Measurements from ENCODE around the gene ASB12.
"Not testable (repeated sequence)": the region's sequence is repeated elsewhere in the genome, so short reads cannot be mapped to it uniquely, and the experiment has no call there.

ASB12 gene, protein sequence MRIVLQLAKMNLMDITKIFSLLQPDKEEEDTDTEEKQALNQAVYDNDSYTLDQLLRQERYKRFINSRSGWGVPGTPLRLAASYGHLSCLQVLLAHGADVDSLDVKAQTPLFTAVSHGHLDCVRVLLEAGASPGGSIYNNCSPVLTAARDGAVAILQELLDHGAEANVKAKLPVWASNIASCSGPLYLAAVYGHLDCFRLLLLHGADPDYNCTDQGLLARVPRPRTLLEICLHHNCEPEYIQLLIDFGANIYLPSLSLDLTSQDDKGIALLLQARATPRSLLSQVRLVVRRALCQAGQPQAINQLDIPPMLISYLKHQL

DNA sequence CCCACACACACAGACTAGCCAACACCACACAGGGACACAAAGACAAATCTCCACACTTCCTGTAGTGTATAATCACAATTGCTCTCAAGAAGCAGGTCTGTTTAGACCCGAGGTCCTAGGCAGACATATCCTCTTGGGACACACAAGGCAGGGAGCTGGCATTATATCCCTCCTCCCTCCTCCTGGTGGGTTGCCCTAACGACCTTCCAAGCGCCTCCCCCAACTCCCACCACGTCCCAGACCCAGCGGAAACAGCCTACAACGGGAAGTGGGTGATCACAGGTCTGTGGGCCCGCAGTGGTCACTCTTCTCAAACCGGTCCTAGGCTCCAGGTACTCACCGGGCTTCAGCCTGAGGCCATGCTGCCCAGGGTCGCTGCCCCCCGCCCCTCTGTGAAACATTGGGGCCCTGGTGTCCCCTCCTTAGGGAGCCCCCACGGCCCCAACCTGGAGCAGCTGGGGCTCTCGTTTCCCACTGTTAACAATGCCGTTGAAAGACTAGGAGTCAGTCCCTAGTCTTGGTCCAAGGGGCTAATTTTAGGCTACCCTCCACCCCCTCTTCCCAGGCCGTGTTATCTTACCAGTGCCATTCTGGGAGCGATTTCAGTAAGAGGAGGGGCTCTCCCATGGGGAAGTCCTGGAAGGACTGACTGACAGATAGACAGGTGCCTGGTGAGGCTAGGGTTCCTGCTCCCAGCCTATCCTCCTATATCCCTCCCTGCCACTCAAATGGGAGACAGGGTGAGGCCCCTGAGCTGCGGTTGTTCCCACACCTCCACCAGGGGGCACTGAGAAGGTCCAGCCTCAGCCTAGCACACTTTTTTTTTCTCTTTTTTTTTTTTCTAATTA, at the start of gene ASB12:
Gene ASB12, minus strand, starts transcription at position 485 of the 848 bp plus-strand sequence. CDS start 4,957 bp downstream, outside the sequence.
- no peak for DNase-seq (ENCODE audit: low spot score)

DNA sequence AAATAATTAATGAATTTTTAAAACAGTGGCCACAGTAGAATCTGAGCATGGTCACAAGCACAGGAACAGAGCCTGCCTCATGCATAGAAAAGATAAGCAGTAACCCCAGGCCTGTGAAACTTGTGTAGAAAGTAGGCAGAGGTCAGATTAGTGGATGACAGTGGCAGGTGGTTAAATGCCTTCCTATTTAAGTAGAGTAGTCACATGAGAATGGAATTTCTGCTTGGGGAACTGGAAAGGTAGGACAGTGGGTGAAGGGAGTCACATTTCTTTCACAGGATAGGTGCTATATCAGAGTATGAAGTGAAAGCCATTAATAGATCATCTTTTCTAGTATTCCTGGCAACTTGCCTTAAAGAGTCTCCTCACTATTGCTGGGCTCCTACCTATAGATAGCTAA, 34.9 kb upstream of the ASB12 start:
- DNase-seq (ENCODE audit: low spot score) = no peak

DNA sequence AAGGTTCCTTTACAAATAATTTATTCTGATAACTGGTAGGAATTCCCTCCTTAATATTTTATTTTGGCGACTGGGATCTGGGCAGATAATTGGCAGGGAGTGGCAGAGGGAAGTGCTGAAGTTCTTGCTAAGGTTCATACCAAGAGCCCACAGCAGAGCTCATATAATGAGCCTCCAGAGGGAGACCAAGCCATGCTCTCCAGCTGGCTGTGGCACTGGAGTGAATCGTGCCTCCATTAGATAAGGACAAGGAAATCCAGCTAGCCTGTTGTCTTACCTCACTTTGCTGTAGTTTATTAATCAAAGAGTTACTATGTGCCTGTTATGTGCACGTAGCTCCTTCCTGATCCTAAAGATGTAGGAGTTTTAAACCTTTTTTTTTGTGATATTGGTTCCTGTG, 1.3 kb downstream of the ASB12 start:
- no peak for DNase-seq (ENCODE audit: low spot score)

DNA sequence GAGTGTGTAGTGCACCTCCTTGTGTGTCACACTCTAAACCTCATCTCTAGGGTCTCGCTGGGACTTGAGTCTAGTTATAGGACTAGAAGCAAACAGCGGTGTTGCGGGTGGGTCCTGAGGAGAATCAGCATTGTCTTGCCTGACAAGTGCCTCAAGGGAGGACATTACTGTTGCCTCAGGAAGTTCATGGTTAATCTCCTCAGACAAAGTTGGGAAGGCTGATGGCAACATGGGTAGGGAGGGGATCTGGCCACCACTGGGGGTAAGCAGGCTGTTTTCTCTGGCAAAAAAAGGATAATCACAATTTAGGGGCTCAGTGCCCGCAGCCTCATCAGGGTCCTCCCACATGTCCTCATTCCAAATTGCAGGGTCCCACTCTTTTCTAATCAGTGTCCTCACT, 12.4 kb downstream of the ASB12 start:
- DNase-seq (ENCODE audit: low spot score) = no peak

DNA sequence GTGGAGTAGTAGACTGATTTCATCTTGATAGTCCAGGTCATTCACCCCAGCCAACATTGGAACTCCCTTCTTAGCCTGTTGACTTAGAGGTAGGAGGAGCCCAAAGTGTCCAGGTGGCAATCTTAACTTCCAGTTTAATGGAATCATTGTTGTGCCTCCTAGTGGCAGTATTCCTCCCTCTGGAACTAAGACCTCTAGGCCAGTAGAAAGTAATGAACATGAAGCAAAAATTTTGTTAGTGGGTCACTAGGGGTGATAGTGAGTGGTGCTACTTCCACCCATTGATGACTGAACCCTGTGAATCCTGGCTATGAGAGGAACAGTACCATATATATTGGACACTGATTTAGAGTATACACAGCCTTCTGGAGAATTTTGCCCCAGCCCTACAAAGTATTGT, 16.4 kb downstream of the ASB12 start:
- not testable (repeated sequence) for DNase-seq (ENCODE audit: low spot score)

DNA sequence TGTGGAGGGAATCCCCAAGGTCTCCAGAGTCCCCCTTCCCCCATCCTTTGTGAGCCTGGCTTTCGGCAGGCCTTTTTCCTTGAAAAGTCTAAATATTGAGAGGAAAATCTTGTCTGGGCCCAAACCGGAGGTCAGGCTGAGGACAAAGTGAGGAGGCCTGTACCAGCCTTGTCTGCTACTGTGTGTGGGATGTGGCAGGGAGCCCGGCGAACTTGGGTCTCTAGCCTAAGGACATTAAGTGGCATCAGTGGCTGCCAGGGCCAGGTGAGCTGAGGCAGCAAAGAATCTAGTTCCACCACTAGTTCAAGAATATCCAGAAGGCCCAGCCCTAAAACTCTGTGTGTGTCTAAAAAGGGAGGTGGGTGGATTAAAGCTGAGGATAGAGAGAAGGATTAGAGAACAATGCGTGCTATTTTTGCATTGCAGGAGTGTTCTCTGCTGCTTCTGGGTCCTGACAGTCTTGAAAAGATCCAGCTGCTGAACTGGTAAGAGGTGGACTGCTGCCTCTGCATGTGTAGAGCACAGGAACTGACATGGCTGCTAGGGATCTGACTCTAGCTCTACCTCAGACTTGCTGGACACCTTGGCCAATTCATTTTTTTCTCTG, 23.7 kb downstream of the ASB12 start:
- DNase-seq (ENCODE audit: low spot score) = no peak

GRCh38 chrX:64205735-64206501, 24.5 kb downstream of the ASB12 start:
- DNase-seq (ENCODE audit: low spot score) = peak; percentile 79

DNA sequence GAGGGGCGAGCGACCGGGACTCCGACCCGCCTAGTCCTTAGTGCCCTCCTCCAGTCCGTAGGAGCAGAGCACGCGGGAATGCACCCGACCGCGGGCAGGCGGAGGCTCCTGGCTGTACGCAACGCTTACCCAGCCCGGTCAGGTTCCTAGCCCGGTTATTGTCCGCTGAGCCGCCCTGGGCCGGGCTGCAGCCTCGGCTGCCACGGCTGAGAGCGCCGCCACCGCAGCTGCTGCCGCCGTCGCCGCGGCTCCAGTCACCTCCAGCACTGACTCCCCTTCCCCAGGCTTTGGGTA, 25.0 kb downstream of the ASB12 start, which contains the start of gene AMER1:
Gene AMER1, minus strand, starts transcription at position 268 of the 294 bp plus-strand sequence. CDS start 12,422 bp downstream, outside the sequence.
- no peak for DNase-seq (ENCODE audit: low spot score)

- DNase-seq (ENCODE audit: low spot score) = peak; percentile 1
Observed at GRCh38 chrX:64204701-64205440, 25.5 kb downstream of the ASB12 start.

- DNase-seq (ENCODE audit: low spot score) = no peak
Observed at GRCh38 chrX:64204252-64204651, 26.2 kb downstream of the ASB12 start.

DNA sequence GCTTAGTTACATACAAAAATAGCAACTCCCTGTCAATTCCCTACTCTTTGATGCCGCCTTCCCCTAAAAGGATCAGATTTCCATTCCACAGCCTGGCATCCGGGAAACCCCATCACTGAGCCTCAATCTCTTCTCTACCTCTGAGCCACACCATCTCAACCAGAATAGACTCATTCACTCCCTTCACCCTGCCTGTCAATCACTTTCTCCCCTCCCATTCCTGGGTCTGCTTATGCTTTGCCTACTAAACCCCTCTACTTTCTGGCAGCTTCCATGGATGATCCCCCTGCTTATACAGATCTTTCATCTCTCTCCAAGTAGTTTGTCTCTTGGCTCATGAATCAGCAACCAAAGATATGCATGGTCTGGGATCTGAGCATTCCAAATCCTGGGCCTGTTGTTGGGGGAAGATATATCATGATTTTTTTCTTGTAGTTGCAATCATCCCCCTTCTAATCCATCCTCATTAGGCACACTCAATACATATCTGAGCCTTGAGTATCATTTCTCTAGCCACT, 27.5 kb downstream of the ASB12 start:
- DNase-seq (ENCODE audit: low spot score) = no peak

- DNase-seq (ENCODE audit: low spot score) = no peak
Observed at GRCh38 chrX:64198036-64198435, 32.4 kb downstream of the ASB12 start.

GRCh38 chrX:64196606-64197005, 33.8 kb downstream of the ASB12 start:
- DNase-seq (ENCODE audit: low spot score) = no peak

- no peak for DNase-seq (ENCODE audit: low spot score)
Observed at GRCh38 chrX:64195862-64196261, 34.5 kb downstream of the ASB12 start.

DNA sequence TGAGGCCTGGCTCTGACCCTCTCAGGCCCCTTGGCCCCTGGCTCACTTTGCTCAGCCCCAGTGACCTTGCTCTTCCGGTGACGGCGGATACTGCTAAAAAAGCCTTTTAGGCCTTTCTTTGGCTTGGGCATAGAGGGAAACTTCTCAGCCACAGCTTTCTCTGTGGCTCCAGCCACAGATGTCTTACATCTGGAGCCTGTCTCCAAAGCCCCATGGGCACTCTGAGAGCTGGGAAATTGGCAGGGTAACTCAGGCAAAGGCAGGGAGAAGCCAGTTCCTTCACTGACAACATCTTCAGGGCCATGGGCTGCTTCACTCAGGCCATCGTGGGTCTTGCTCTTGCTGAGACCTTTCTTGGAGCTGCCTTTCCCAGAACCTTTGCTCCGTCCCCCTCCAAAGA, 37.7 kb downstream of the ASB12 start:
- DNase-seq (ENCODE audit: low spot score) = no peak

DNA sequence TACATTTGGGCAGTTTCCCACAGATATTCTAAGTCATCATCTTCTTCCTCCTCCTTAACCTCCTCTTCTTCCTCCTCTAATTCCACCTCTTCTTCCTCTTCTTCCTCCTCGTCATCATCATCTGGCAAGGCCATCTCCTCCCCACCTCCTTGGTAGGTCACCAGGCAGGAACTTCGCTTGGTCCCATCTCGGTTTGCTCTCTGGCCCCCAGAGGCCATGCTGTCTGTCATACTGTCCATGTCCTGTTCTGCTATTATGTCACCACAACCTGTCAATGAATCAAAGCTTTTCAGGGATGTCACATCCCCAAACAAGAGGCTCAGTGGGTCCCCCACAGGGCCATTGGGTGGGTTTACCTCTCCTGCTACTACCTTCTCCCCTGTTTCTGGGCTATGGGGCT, 38.4 kb downstream of the ASB12 start:
- DNase-seq (ENCODE audit: low spot score) = no peak

DNA sequence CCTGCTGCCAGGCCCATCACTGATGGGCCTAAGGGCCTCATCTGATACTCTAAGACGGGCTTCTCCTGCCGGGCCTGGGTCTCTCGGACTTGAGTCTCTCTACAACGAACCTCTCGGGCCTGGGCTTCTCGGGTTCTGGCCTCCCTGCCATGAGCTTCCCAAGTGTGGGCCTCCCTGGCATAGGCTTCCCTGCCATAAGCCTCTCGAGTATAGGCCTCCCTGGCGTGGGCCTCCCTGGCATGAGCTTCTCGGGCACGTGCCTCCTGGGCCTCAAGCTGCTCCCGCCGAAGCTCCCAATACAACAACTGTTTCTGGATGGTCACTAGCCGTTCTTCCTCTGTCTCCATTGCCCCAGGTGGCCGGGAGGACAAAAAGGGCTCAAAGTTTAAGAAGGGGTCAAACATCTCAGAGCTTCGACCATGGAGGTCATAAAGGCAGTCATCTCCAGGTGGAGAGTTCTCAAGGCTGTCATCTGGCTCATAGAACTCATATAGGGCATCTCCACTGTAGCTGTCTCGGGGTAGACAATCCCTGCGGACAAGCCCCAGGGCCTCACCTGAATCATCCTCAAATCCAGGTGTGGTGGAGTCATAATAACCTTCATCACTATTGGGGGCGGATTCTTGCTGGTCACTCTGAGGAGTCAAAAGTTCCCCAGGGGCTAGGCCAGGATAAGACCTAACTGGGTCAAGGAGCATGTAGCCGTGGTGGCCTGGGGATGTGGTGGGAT, 39.0 kb downstream of the ASB12 start:
- no peak for DNase-seq (ENCODE audit: low spot score)

- DNase-seq (ENCODE audit: low spot score) = no peak
Observed at GRCh38 chrX:64190136-64190740, 40.2 kb downstream of the ASB12 start.

DNA sequence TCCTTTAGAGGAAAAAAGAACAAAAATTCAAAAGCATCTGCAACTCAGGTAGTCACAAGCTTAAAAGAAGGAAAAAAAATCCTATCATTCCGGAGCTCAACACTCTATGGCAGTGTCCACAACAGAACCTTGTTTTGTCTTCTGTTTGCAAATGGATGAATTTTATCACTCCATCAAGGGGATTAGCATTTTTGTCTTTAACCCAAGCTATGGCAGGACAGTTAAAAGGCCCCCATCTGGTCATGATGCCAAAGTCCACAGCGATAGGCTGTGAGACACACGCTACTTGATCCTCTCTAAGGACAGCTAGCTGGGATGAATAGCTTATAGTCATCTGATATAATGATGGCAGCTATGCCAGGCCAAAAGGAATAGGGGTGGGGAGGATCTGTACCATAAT, 41.5 kb downstream of the ASB12 start:
- DNase-seq (ENCODE audit: low spot score) = no peak

GRCh38 chrX:64187762-64188150, 42.7 kb downstream of the ASB12 start:
- no peak for DNase-seq (ENCODE audit: low spot score)

Measured in LoVo (cell line).